Panc1 (cell line): ENCODE results near the gene SNURF.

Experiments
- CTCF ChIP-seq: fragments of 450-650 bp; IDR thresholded peaks from 2 replicates; pipeline ENCODE4 v1.5.1; 2017; ENCODE audit warnings: mild to moderate bottlenecking
- REST ChIP-seq, 2 experiments: IDR thresholded peaks; 2 replicates each; pipeline ENCODE4 v1.6.1; 2011 to 2012; ENCODE audit warnings: low read depth in 2 of 2, control low read depth in 1 of 2, low read length in 1 of 2, mild to moderate bottlenecking in 1 of 2, moderate library complexity in 1 of 2; ENCODE audit not compliant: insufficient read depth in 1 of 2

- no peak for TF ChIP-seq CTCF
- TF ChIP-seq REST (IDR thresholded peaks at IDR 0.05; ENCODE audit: insufficient read depth in 1 of 2, low read depth in 2 of 2, low read length in 1 of 2), result no peak
These were observed 17.0 kb downstream of the SNURF start for GRCh38 chr15:24971772-24972171.
